COR-L47 (cell line): ENCODE data around the gene SULF2.
A peak's percentile ranks its signal among the peaks of the same experiment; 100 is the strongest.
"Not testable (repeated sequence)": the region's sequence is repeated elsewhere in the genome, so short reads cannot be mapped to it uniquely, and the experiment has no call there.

Source experiments
- DNase-seq: peaks from one replicate; lab custom pipeline; 2025; lab: John Stamatoyannopoulos, UW

The SULF2 gene

DNA sequence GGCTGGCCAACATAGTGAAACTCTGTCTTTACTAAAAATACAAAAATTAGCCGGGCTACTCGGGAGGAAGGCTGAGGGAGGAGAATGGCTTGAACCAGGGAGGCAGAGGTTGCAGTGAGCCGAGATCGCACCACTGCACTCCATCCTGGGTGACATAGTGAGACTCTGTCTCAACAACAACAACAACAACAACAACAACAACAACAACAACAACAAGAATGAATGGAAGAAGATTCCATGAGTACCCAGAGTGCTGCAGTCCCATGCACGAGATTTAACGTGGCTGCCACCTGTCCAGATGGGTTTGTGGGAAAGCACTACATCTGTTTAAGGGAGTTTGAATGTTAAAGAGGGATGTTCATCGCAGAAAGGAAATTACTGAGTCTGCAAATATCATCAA, 19.7 kb upstream of the SULF2 start:
- DNase-seq, result not testable (repeated sequence)

DNA sequence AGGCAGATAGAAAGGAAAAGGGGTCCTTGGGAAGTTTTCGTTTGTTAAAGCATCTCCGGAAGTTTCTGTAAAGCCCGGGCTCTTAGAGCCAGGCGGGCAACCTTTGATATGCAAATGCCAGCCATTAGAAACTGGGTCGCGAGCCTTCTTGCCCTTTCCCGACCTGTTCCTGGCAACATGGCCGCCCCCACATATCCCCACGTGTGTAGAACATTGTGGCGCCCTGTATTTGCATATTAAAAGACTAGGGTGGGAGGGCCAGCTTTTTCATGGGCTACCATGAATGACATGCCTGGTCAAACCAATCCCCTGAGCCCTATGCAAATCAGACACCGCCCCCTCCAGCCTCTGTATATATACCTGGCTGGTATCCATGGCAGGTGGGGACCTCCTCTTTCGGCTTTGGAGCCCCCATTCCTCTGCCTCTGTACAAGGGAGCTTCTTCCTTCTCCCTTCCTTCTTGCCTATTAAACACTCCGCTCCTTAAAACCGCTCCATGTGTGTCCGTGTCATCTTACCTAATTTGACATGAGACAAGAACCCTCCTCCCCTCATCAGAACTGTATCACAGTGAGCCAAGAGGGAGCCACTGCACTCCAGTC, 19.0 kb upstream of the SULF2 start:
- DNase-seq, result not testable (repeated sequence)

DNA sequence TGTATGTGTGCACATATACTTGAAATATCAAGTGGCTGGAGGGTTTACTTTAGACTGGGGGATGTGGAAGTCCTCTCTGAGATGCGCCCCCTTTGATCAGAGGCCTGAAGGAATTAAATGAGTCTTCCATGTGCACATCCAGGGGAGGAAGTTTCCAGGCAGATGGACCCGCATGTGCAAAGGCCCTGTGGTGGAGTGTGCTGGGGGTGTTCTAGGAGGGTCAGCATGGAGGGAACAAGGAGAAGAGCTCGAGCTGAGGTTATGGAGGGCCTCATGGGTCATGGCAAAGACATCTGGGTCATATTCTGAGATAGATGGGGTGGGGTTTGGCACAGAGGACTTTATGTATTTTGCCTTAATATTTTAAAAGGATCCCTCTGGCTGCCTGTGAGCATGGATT, 17.7 kb upstream of the SULF2 start:
- DNase-seq, result no peak

DNA sequence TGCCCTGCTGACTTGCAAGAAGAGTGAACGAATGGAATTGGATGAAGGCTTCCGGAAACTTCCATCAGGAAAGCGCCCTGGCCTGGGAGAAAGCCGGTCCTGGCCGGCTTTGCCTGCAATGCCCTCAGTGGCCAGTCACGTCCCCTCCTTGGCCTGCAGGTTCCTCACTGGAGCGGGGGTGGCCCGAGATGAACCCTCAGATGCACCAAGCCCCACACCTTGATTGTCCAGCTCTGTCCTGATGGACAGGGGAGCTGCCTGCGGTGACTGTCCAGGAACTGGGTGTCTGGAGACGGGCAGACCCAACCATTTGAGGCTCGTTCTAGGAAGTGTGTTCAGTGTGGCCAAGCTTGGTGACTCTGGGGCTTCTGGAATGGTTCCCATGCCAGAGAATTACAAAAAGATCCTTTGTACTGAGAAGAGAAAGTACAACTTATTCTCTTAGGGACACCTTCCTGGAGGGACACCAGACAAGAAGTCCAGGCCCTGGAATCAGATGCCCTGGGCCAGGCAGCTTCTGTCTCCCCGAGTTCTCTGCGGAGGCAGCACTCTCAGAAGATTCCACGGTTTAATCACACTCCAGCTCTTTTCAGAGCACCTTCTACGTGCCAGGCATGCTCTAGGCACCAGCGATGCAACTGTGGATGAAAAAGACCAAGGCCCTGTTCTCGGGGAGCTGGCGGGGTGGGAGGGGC, 17.1 kb upstream of the SULF2 start:
- no peak for DNase-seq

DNA sequence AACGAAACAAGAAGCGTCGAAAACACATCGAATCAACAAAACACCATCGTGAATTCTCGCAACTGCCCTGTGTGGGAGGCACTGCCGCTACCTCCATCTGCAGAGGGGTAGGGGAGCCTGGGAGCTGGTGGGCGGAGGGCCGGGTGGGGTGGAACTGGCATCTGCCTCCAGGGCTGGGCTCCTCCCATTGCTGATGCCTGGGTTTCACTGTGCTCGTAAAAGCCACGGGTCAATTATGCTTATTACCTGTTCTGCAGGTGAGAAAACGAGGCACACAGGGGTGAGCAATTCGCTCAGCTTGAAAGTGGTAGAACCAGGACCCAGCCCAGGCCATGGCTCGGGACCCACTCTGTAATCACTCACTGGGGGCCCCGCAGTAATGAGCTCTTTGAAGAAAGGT, 16.5 kb upstream of the SULF2 start:
- no peak for DNase-seq

DNA sequence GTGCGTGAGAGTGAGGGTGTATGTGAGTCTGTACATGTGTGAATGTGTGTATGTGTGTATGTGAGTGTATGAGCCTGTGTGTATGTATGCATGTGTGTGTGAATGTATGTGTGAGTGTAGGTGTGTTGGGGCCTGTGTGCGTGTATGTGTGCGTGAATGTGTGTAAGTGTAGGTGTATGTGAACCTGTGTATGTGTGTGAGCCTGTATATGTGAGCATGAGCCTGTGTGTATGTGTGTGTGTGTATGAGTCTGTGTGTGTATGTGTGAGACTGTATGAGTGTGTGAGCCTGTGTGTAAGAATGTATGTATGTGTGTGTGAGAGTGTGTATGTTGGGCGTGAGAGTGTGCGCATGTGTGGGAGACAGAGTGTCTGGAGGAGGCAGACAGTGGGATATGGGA, 15.8 kb upstream of the SULF2 start:
- no peak for DNase-seq

DNA sequence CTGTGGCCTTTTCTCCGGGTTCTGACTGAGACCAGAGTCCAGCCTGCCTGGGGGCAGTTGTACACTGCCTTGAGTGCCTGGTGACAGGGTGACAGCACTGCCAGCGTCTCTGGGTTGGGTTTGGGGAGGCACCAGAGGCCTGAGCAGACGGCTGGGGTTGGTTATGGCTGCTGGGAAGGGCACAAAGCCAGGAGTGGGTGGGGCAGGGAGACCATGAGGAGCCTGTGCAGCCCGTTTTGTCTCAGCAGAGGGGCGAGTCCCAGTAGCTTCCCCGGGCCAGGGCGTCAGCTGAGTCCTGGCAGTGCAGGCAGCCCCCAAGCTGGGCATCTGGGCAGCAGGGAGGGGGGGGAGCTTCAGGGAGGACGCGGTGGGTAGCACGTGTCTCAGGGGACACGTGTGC, 15.3 kb upstream of the SULF2 start:
- DNase-seq, result no peak

DNA sequence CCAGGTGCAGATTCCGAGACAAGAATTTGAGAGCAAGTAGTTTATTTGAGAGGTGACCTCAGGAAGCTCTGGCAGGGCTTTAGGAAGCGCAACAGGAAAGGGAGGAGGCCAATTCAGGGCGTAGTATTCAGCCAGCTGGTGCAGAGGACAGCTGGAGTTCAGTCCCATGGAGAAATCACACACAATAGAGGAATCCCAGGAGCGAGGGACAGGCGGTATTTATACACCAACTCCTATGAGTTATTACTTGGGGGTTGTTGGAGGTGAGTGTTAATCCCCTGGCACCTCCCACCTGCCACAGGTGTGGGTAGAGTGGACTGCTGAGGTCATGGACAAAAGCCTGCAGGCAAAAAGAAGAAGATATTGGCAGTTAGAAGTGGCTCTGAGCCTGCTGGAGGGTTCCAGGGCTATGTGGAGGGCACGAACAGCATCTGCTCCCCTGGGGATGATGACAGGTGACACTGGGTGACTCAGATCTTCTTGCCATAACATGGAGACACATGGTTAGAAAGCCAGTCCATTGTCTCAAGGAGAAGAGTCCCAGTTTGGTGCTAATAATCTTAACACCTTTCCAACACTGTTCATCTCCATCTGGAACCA, 13.9 kb upstream of the SULF2 start:
- DNase-seq, result no peak

DNA sequence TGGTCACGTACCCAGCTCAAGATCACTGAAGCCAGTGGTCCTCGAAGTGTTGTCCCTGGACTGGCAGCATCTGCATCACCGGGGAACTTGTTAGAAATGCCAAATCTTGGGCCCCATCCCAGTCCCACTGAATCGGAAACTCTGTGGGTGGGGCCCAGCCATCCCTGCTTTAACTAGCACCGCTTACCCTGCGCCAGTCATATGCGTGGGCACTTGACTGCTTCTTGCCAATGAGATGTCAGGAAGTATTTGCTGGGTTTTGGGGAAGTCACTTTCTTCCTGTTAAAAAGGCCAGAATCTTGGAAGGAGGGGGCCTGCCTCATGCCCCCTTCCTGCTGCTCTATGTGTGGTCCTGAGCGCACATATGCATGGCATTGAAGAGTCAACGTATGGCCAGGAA, 11.7 kb upstream of the SULF2 start:
- no peak for DNase-seq

DNA sequence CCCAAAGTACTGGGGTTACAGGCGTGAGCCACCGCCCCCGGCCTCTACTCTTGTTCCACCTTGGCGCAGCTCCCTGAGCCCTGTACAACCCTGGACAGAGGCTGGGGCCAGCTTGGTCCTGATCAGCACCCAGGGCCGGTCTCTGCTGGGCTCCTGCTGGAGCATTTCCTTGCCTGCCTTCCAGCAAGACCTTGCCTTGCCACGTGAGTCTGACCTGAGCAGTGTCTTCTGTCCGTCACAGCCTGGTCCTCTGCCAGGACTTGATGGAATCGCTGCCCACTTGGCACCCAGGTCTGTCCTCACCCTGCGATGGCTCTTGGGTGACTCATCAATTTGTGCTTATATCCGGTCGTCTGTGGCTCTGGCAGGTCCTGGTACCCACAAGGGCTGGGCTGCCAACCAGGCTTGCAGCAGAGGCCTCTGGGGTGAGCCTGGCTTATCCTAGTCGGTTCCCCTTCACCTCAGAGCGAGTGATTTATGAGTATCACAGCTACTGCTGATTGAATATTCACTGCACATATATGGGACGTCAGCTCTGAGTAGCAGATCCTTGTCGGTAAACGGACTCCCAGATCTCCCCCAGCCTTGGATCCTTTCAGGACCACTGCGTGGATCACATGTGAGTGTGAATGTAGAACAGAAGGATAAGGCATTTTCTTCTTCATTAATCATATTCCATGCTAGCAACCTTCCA, 10.1 kb upstream of the SULF2 start:
- DNase-seq, result no peak

DNA sequence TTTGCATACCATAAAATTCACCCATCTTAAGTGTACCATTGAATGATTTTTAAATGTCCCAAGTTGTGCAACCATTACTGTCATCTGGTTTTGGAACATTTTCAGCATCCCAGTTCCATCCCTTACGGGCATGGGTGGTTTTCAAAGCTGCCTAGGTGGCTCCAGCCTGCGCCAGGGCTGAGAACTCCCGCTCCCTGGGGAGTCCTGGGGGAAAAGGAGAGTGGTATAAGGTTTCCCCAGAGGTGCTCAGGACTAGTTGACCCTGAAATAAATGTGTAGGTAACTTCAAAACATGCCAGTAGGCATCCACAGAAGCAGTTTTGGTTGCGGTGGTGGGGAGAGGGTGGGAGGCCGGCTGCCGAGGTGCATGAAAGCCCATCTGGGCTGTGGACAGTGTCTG, 9.0 kb upstream of the SULF2 start:
- DNase-seq, result not testable (repeated sequence)

DNA sequence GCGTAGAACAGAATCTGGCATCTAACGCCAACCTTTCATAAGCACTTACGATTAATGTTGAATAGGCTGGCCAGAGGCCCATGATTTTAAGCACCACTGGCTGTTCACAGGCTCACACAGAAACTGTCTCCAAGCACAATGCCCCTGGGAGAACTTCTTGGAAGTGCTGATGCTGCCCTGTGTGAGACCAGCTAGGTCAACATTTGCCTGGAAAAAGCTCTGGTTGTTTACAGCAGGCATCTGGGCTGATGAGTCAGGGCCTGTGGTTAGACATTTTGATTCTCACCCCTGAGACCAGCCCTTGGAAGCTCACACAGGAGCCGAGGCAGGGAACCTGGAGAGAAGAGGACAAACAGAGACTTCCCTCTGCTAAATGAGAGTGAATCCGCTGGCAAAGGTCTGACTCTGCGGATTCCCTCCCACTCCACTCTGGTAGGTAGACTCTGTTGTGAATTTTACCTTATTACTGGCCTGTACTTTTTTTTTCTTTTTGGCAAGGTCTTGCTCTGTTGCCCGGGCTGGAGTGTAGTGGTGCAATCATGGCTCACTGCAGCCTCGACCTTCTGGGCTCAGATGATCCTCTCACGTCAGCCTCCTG, 6.8 kb upstream of the SULF2 start:
- no peak for DNase-seq

DNA sequence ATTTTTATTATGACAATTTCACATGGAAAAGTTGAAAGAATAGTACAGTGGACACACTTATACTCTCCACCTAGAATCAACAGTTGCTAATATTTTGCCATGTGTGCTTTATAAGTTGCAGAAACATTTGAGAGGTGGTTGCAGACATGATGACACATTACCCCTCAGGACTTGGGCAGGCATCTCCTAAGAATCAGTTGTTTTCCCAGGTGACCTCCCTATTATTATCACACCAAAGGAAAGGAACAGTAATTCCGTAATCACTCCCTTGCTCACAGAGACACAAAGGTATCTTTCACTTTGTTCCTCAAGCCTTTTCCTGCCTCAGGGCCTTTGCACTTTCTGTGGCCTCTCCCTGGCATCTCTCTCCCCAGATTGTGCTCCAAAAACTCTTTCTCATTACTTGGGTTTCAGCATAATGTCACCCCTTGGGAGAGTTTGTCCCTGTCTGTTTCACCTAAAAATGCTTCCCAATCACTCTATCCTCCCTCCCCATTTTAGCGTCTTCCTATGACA, 5.9 kb upstream of the SULF2 start:
- DNase-seq, result no peak

DNA sequence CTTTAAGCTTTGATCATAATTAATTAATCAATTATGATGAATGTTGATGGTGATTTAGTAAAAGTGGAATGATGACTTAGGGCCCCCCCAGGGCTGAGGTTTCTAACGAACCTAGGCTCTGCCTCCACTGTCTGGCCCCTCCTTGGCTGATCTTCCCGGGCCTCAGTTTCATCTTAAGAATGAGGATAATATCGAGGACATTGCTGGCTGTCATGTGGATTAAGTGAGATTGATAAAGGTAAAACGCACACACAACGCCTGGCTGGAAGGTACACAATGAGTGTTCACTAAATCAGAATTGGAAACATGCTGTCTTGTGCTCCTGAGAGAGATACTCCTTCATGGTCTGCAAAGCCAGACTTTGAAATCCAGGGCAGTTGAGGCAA, 5.3 kb upstream of the SULF2 start:
- DNase-seq, result no peak

DNA sequence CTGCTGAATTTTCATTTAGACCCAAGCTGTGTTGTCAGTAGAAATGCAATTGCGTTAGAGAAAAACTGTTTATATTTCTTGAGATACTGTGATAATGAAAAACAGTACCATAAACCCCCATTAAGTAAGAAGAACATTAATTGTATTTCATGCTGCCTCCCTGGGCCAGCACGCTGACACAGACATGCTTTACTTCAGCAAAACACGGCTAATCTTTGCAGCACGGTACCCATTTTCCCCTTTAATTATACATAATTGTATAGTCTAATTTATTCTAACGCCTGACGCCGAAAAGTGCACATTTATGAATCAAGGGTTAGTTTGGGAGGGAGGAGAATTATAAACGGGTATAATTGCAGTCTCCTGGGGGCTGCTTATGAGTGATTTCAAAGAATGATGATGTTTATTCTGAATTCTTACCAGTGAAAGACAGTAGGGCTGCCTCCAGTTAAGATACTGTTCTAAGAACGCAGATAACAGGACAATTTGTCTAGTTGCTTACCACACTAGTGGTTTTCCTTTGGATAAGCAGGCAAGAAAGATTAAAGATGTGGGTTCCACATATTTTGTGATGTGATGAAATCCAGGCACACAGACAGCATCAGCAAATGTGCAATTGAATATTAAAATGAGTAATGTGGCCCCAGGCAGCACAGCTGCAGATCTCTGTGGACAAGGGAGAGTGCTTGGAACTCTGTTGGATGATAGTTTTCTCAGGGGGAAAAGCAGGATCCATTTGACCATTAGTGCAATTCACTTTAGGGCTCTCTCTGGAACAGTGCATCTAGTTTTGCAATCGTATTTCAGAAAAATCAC, 4.7 kb upstream of the SULF2 start:
- DNase-seq, result no peak

DNA sequence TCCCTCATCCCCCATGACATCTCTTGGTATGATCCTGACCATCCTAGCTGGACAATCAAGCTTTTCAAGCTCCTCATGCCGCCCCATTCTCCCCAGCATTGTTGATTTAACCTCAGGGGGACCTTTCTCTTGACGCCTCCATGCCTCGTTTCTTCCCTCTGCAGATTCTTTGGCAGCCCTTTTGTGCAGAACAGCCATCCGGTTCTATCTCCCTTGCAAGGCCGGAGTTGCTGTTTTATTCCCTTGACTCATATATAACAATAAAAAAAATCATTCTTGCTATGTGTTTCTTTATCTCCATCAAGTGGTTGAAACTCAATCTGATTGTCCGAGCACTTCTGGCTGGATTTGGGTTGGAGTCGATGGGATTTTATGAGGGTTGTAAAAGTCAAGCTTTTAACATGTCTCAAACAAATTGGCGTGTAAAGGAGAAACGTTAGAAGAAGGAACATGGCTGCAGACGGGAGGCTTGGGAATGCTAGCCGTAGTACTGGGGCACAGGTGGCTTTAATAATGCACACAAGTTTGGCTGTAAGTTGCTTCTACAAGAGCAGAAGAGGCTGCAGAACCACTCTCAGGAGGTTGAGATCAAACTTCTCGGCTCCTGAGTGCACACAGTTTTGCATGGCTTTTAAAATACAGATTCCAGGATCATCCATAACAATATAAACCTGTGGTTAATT, 3.9 kb upstream of the SULF2 start:
- DNase-seq, result no peak

DNA sequence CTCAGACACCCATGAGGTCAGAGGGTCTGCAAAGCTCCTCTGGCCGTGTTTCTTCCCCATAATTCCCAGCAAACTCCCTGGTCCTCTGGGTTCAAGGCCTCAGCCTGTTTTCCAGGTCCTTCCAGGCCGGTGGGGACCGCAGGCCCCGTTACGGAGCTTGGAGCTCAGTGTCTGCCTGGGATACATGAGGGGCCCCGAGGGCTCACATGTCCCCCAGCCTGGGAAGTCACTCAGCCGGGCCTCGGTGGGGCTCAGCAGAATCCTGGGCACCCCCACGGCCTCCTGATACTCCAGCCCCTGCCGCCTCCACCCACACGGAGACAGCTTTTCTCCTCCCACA, 3.4 kb upstream of the SULF2 start:
- DNase-seq, result no peak

DNA sequence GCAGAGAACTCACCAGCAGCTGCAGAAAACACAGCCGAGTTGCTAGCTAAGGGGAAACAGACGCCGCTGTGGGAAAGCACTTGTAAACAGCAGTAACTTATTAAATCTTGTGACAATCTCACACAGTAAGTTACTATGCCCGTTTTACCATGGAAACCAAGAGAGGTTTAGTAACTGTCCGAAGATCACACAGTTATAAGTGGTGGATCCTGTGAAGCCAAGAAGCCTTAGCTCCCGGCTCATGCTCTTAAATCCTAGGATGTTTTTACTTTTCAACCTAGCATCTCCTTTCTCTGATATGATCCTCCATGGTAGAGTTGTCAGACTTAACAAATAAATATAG, 1.5 kb upstream of the SULF2 start:
- DNase-seq, result no peak

DNA sequence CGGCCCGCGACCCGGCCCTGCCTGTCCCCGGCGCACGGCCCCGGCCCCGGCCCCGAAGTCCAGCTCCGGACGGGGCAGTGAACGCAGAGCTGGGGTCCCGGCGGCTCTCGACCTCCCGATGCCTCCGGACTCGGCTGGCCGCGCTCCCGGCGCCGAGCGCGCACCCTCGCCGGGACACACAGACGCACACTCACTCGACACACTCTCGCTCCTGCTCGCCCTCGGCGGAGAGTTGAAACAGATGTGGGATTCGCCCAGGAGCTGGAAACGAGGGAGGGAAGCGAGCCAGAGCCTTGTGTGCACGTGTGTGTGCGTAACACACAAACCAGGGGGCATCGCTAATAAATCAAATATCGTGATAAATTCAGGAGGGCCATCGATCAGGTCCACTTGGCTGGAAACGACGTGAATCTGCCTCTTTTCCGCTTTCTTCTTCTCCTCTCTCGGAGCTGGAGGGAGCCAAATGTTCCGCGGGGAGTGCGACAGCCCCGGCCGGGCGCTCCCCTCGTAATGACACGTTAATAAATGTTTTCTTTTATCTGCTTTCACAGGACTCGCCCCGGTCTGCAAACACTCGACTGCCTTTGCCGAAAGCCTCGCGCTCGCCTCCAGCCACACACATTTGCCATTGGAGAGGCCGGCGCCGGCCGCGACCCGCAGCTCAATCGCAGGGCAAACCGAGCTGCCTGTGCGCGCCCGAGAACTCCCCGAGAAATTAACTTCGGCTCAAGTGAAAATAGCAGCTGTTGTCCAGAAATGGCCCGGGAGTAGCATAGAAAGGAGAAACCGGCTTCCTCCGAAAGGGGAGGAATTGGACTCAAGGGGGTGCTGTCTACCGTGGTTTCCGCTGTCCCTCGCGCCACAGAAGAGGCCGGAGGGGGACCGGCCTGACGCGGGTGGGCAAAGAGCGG, 828 bp upstream of the SULF2 start:
- DNase-seq, result peak; percentile 55

DNA sequence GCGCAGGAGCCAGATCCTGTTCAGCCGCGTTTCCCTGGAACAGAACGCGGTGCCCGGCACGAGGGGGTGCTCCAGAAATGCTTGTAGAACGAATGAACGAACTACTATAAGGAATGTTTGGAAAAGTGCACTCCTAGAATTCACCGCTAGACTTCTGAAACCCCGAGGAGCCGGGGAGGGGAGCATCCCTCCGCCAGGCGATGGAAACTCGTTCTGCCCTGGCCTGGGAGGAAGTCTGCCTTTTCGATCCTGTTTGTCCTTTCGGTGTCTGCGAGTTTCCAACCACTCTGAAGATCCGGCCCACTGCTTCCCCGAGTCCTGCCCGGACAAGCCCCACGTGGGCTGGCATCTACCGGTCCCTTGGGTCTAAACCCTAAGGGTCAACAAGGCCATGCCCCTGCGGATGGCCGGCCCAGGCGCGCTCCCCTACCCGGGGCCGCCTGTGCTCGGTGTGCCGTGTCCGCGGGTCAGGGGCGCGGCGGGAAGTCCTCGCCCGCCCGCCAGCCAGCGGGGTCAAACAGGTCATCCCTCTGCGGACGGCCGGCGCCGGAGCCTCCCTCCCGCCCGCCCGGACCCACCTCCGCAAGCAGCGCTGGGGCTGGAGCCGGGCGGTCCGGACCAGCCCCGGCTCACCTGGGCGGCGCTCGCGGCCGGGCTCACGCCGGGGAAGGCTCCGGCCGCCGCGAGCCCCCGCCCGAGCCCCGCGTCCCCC, 526 bp downstream of the SULF2 start:
- no peak for DNase-seq
